Activated CD8-positive, alpha-beta memory T cell treated with anti-CD3 and anti-CD28 coated beads, Interleukin-2, amount 10 ng/mL, durations not matched to agents 7 days and 5 days (primary cell): Measurements from ENCODE around the gene TFPI. TPM values are rescaled to one million over a fixed set of nuclear protein-coding genes. Genes with fewer than 3 reads are reported as not detected.

Source experiments
- ATAC-seq: fragments of 150-1000 bp; cut with Tn5 transposase; one replicate; pipeline ENCODE4 v1.10.0; 2021; ENCODE audit warnings: moderate library complexity
- CTCF ChIA-PET: fragments of 350-600 bp; sonication (Branson Sonifier 250); formaldehyde crosslinking; loops from one replicate; lab custom pipeline; 2021; ENCODE audit warnings: antibody characterized with exemption; lab: Charles Lee
- DNase-seq: peaks from one replicate; pipeline ENCODE4 v3.0.0-alpha.2; 2020
- H3K27ac Mint-ChIP-seq: one replicate; pipeline ENCODE4 v1.8.0; 2021; ENCODE audit warnings: mild to moderate bottlenecking, mixed read lengths
- H3K27me3 Mint-ChIP-seq: one replicate; pipeline ENCODE4 v1.8.0; 2021; ENCODE audit warnings: mixed read lengths
- H3K36me3 Mint-ChIP-seq: one replicate; pipeline ENCODE4 v1.8.0; 2021; ENCODE audit warnings: mild to moderate bottlenecking, mixed read lengths
- H3K4me1 Mint-ChIP-seq: one replicate; pipeline ENCODE4 v1.8.0; 2021; ENCODE audit warnings: mixed read lengths
- H3K4me3 Mint-ChIP-seq: one replicate; pipeline ENCODE4 v1.8.0; 2021; ENCODE audit warnings: mild to moderate bottlenecking, moderate library complexity, mixed read lengths
- H3K9me3 Mint-ChIP-seq: one replicate; pipeline ENCODE4 v1.8.0; 2022; ENCODE audit warnings: low read depth, mixed read lengths
- total RNA-seq, 2 experiments: library from RNA; stranded (reverse); gene quantifications; one replicate each; pipeline ENCODE4 v1.2.3, GENCODE V29; 2021

Gene TFPI
- total RNA-seq, 2 experiments from 2014 or later = not detected

DNA sequence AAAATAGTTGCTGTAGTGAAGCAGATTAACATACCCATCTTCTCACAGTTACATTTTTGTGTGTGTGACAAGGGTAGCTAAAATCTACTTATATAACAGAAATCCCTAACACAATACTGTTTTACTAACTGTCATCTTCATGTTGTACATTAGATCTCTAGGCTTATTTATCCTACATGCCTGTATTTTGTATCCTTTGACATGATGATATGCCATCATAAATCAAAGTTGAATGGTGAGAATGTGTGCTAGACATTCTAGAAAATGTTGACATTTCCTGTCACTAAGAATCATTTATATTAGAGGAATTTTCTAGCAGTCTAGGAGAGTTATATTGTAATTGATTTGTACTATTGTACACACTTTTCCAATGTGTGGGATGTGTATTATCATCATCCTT is 84.7 kb downstream of the TFPI start:
- no peak for ATAC-seq
- CTCF ChIA-PET = no interaction called here
- no peak for DNase-seq
- Mint-ChIP-seq H3K4me1 (no peaks in the 10 kb centered on the region), H3K4me3 (no peak overlapping the region), H3K9me3 (no peaks in the 10 kb centered on the region), H3K36me3 (no peaks in the 10 kb centered on the region), H3K27me3 (no peaks in the 10 kb centered on the region), H3K27ac (no peak overlapping the region)

GRCh38 chr2:187468262-187468661 is 86.0 kb downstream of the TFPI start:
- Mint-ChIP-seq H3K9me3 (no peaks in the 10 kb centered on the region), H3K27me3 (no peaks in the 10 kb centered on the region), H3K27ac (no peak overlapping the region), H3K4me3 (no peak overlapping the region), H3K36me3 (no peaks in the 10 kb centered on the region), H3K4me1 (no peaks in the 10 kb centered on the region)
- DNase-seq (no peak), ATAC-seq (no peak)
- CTCF ChIA-PET = no interaction called here

DNA sequence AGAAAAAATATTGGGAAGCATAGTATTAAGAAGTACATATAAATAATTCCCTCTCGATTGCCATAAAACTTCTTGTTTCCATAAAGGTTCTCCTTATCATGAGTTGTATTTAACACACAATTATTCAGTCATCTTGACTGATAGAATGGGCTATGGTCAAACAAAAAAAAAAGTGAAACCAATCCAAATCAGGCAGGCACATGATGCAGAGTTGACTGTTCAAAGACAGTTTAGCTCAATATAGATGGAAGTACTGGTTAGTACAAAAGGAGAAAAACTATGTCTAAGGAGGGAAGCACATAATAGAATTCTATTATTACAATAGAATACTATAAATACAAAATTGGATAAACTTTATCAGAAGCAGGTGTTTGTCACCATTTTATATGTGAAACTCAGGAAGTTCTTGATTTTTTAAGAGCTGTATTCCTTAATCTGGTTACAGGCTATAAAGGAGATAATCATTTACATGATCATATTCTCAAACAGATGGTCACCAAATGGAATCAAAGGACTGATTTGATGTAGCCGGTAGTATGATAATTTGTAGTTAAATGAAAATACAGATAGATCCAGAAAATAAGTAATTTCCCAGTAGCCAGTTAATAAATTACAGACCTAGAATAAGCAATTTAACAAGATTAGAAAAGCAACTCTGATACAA is 88.0 kb downstream of the TFPI start:
- no peaks in the 10 kb centered on the region for H3K4me1 Mint-ChIP-seq
- no peak overlapping the region for H3K4me3 Mint-ChIP-seq
- H3K27ac Mint-ChIP-seq = no peak overlapping the region
- H3K27me3 Mint-ChIP-seq = no peaks in the 10 kb centered on the region
- no peaks in the 10 kb centered on the region for H3K9me3 Mint-ChIP-seq
- CTCF ChIA-PET = no interaction called here
- H3K36me3 Mint-ChIP-seq = no peaks in the 10 kb centered on the region
- no peak for ATAC-seq
- no peak for DNase-seq

DNA sequence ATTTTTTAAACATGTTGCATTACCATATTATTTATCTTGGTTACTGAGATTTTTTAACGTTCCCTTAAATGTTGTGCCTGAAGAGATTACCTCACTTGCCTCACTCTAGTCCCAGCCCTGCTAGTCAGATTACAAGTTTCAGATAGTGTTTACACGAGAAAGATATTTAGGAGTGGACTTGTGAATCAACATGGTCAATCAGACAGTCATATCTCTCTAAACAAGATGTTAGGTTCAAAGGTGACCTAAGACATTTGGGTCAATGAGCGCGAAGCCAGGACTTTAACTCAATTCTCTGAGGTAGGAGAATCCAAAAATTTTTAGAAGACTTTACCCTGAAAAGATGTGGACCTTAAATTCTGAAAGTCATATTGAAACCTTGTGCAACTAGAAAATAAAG is 91.4 kb downstream of the TFPI start:
- no peak overlapping the region for H3K4me3 Mint-ChIP-seq
- no peaks in the 10 kb centered on the region for H3K27me3 Mint-ChIP-seq
- H3K9me3 Mint-ChIP-seq = no peaks in the 10 kb centered on the region
- H3K36me3 Mint-ChIP-seq = no peaks in the 10 kb centered on the region
- CTCF ChIA-PET = no interaction called here
- H3K4me1 Mint-ChIP-seq = no peaks in the 10 kb centered on the region
- DNase-seq = no peak
- ATAC-seq = no peak
- H3K27ac Mint-ChIP-seq = no peak overlapping the region

DNA sequence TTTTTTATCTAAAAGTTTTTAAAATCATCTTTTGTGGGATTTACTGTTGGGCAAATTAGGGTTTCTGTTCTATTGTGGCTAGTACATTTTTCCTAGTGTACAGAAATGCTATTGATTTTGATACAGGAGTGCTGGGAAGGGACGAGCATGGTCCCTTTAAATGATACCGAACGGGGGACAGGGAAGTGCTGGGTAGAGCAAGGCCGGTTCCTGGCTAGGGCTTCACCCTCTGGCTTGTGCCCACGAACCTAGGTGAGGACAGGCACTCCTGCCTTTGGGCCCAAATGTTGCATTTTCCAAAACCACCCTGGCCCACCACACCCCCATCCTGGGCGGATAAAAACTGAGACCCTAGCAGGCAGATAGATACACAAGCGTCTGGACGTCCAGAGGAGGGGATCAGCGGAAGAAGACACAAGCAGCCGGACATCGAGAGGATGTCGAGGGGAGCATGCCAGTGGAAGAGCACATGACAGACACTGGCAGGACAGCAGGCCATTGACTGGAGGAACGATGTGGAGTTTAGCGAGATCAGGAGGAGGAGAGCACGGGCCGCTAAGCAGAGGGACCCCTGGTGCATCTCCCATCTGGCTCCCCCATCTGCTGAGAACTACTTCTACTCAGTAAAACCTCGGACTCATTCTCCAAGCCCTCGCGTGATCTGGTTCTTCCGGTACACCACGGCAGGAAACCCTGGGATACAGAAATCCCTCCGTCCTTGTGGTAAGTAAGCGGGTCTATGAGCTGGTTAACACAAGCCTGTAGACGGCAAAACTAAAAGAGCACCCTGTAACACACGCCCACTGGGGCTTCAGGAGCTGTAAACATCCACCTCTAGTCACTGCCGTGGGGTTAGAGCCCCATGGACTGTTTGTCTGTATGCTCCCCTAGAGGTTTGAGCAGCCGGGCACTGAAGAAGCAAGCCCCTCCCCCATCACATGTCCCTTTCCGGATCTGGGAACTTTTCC is 92.7 kb downstream of the TFPI start:
- Mint-ChIP-seq H3K4me1 (no peaks in the 10 kb centered on the region), H3K9me3 (no peaks in the 10 kb centered on the region), H3K4me3 (no peak overlapping the region), H3K36me3 (no peaks in the 10 kb centered on the region), H3K27me3 (no peaks in the 10 kb centered on the region), H3K27ac (no peak overlapping the region)
- DNase-seq = no peak
- CTCF ChIA-PET = no interaction called here
- ATAC-seq = no peak

- DNase-seq (no peak), ATAC-seq (no peak)
- CTCF ChIA-PET = no interaction called here
- no peak overlapping the region for H3K4me3 Mint-ChIP-seq
- no peak overlapping the region for H3K27ac Mint-ChIP-seq
- no peaks in the 10 kb centered on the region for H3K9me3 Mint-ChIP-seq
- H3K27me3 Mint-ChIP-seq = no peaks in the 10 kb centered on the region
- H3K36me3 Mint-ChIP-seq = no peaks in the 10 kb centered on the region
- H3K4me1 Mint-ChIP-seq = no peaks in the 10 kb centered on the region
Measured at GRCh38 chr2:187459256-187459655, 95.0 kb downstream of the TFPI start.

DNA sequence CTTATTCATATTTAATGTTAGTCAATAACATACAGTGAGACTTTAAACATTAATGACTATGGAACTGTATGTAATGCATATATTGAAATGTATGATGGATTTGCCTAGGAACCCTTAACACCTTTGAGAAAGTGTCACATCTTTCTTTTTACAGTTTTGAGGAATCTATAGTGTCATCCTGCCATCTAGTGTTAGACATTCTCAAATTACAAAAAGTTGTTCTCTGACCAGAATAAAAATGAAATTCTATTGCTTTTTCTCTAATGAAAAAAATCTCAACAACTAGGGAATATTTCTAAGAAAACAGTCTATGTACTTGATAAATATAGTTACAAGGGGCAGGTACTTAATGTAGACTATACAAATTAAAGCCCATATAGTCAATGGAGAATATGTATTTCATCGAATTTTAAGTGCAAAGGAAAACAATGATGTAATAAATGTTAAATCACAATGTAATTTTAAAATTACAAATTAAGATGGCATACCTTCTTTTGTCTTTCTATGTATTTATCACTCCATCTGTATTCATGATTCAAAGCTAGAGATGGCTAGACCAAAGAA is 101.1 kb downstream of the TFPI start:
- Mint-ChIP-seq H3K4me1 (peaks cover 3% of the 10 kb centered on the region), H3K27me3 (no peaks in the 10 kb centered on the region), H3K4me3 (no peak overlapping the region), H3K27ac (no peak overlapping the region), H3K9me3 (no peaks in the 10 kb centered on the region), H3K36me3 (no peaks in the 10 kb centered on the region)
- no peak for DNase-seq
- no peak for ATAC-seq
- CTCF ChIA-PET = interaction anchor here (1.3 kb wide), 1 partner anchor 46 kb away, joined by 3 read pairs; no protein-coding TSS in a partner anchor

- ATAC-seq (no peak), DNase-seq (no peak)
- Mint-ChIP-seq H3K4me1 (peaks cover 5% of the 10 kb centered on the region), H3K27me3 (no peaks in the 10 kb centered on the region), H3K4me3 (no peak overlapping the region), H3K27ac (no peak overlapping the region), H3K9me3 (no peaks in the 10 kb centered on the region), H3K36me3 (no peaks in the 10 kb centered on the region)
- CTCF ChIA-PET = no interaction called here
Measured at GRCh38 chr2:187451510-187451909, 102.7 kb downstream of the TFPI start.

DNA sequence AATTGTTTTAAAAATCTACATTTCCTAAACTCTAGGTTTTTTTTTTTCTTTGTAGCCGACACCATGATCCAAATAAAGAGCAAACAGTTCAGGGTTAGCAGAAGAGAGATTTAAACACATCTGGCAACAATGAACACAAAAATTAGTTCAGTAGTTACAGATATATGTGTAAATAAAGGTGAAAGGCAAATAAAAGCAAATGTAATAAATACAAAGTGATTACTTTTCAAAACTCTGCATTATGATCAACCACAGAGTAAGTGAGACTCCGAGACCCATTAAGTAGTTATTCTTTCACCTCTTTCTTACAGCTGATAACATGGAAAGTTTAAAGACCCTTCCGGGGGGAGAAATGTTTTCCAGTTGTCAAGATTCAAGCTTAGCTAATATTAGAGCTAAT is 106.9 kb downstream of the TFPI start:
- H3K4me1 Mint-ChIP-seq = peaks cover 5% of the 10 kb centered on the region
- DNase-seq = no peak
- CTCF ChIA-PET = no interaction called here

DNA sequence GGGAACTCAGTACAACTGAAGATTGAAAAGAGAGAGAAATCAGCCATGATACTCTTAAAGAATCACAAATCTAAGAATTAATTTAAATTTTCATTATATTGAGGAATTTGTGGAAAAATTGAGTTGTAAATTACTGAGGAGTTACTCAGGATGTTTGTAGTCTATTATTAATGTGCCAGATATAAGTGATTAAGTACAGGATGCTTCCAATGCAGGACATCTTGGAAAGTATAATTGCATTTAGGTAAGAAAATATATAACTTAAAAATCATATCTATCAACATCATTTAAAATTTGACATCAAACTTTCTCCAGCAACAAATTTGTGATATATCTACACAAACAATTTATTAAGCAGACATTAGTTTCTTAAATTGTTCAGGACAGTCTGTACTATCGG is 107.5 kb downstream of the TFPI start:
- ATAC-seq = no peak
- Mint-ChIP-seq H3K4me1 (peaks cover 5% of the 10 kb centered on the region), H3K9me3 (no peaks in the 10 kb centered on the region), H3K27ac (no peak overlapping the region), H3K27me3 (no peaks in the 10 kb centered on the region), H3K4me3 (no peak overlapping the region), H3K36me3 (no peaks in the 10 kb centered on the region)
- CTCF ChIA-PET = no interaction called here
- no peak for DNase-seq

More for the DNA sequence above, 106.9 kb downstream of the TFPI start:
- Mint-ChIP-seq H3K9me3 (no peaks in the 10 kb centered on the region), H3K27ac (no peak overlapping the region), H3K4me3 (no peak overlapping the region), H3K36me3 (no peaks in the 10 kb centered on the region), H3K27me3 (no peaks in the 10 kb centered on the region)
- no peak for ATAC-seq

- Mint-ChIP-seq H3K4me3 (no peak overlapping the region), H3K36me3 (no peaks in the 10 kb centered on the region), H3K4me1 (peaks cover 5% of the 10 kb centered on the region), H3K27me3 (no peaks in the 10 kb centered on the region), H3K27ac (no peak overlapping the region), H3K9me3 (no peaks in the 10 kb centered on the region)
- no peak for DNase-seq
- no peak for ATAC-seq
- CTCF ChIA-PET = no interaction called here
Measured at GRCh38 chr2:187445051-187445450, 109.2 kb downstream of the TFPI start.

DNA sequence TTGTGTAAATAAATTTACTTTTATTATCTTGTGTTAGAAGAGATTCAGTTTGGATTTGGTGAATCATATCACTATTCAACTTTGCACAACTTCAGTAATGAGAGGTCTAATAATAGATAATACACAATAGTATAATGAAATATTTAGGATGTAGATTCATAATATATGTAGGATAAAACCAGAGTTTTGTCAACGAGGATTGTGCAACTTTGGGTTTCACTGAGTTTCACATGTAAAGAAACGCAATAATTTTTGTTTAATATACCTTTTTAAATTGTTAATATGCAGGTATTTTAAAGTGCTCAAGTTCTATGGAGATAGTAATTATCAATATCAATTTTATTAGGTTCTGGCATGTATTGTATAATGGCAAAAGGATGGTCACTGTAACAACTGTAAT is 111.5 kb downstream of the TFPI start:
- Mint-ChIP-seq H3K36me3 (no peaks in the 10 kb centered on the region), H3K27ac (no peak overlapping the region), H3K9me3 (no peaks in the 10 kb centered on the region), H3K27me3 (no peaks in the 10 kb centered on the region), H3K4me3 (no peak overlapping the region), H3K4me1 (no peaks in the 10 kb centered on the region)
- ATAC-seq (no peak), DNase-seq (no peak)
- CTCF ChIA-PET = no interaction called here

DNA sequence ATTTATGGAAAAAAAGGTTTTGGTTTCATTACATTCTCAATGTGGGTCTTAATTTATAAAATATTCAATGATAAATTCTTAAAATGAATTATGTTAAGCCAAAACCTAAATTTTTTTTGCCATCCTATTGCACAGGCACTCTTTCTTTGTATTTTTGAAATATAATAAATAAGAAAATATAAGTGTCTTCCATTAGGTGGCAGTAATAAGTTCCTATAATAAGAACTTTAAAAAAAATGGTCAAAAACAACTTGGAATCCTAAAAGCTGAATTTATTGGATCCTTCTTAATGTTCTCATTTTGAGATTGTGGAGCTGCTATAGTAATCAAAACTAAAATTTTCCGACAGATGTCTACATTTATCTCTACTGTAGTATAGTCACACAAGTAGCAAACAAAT is 111.9 kb downstream of the TFPI start:
- CTCF ChIA-PET = no interaction called here
- no peaks in the 10 kb centered on the region for H3K27me3 Mint-ChIP-seq
- no peak for ATAC-seq

More for the DNA sequence above, 111.9 kb downstream of the TFPI start:
- no peak overlapping the region for H3K27ac Mint-ChIP-seq
- no peak for DNase-seq
- H3K9me3 Mint-ChIP-seq = no peaks in the 10 kb centered on the region
- H3K4me3 Mint-ChIP-seq = no peak overlapping the region
- H3K36me3 Mint-ChIP-seq = no peaks in the 10 kb centered on the region
- H3K4me1 Mint-ChIP-seq = no peaks in the 10 kb centered on the region
